Keratinocyte (primary cell): ENCODE results near the gene CUBN.

Experiments
- CTCF ChIP-seq, 3 experiments: IDR thresholded peaks in 1 of 3; conservative IDR thresholded peaks in 1 of 3; optimal IDR thresholded peaks in 1 of 3; 2 replicates in 2 of 3; 3 replicates in 1 of 3; pipeline versions ENCODE3 to v1.5.1; 2011; ENCODE audit warnings: low read length in 3 of 3, mild to moderate bottlenecking in 3 of 3, moderate library complexity in 2 of 3, control low read depth in 1 of 3, inconsistent platforms in 1 of 3; ENCODE audit not compliant: insufficient read depth in 2 of 3; ENCODE audit errors: extremely low read depth in 1 of 3
- EZH2 ChIP-seq: IDR thresholded peaks from one replicate; pipeline ENCODE4 v1.6.1; 2012; ENCODE audit warnings: inconsistent platforms, mild to moderate bottlenecking, low read length, moderate library complexity

- TF ChIP-seq CTCF (optimal IDR thresholded peaks at IDR 0.05 in 1 of 3, IDR thresholded peaks at IDR 0.05 in 1 of 3, conservative IDR thresholded peaks at IDR 0.05 in 1 of 3; ENCODE audit: extremely low read depth in 1 of 3, insufficient read depth in 2 of 3, low read length in 3 of 3) (peak in 1 of 3 experiments; percentile 7), EZH2 (no peak)
These were observed 238.0 kb downstream of the CUBN start for GRCh38 chr10:16891375-16892313.
